Tibial nerve (tissue), 4 donors: ENCODE results near the gene PLPP4. TPM values are rescaled to one million over a fixed set of nuclear protein-coding genes. Genes with fewer than 3 reads are reported as not detected.

Experiments
- DNase-seq, 2 donors: peaks; one replicate each; pipeline ENCODE4 v3.0.0-alpha.2; 2019; ENCODE audit warnings: low spot score in 2 of 2
- H3K27ac ChIP-seq, 4 donors: fragments of 200-600 bp; sonication (generic) in 3 of 4; one replicate each; pipeline ENCODE4 v1.5.1; 2017 to 2019; ENCODE audit warnings: mild to moderate bottlenecking in 1 of 4
- H3K27me3 ChIP-seq, 2 donors: fragments of 200-600 bp; sonication (generic) in 1 of 2; one replicate each; pipeline versions ENCODE4 v1.5.1 to v1.6.0; 2017 to 2019
- H3K36me3 ChIP-seq, 3 donors: fragments of 200-600 bp; sonication (generic); one replicate each; pipeline ENCODE4 v1.5.1; 2018 to 2019
- H3K4me1 ChIP-seq, 4 donors: fragments of 200-600 bp; sonication (generic) in 3 of 4; one replicate each; pipeline ENCODE4 v1.5.1; 2017 to 2019
- H3K4me3 ChIP-seq, 4 donors: fragments of 200-600 bp; sonication (generic) in 3 of 4; one replicate each; pipeline ENCODE4 v1.5.1; 2017 to 2019; ENCODE audit warnings: mild to moderate bottlenecking in 1 of 4, moderate library complexity in 1 of 4
- H3K9me3 ChIP-seq, 4 donors: fragments of 200-600 bp; sonication (generic) in 3 of 4; one replicate each; pipeline ENCODE4 v1.5.1; 2017 to 2019
- CTCF ChIP-seq, 5 experiments: fragments of 200-600 bp in 3 of 5; fragments of 450-650 bp in 2 of 5; sonication (generic) in 3 of 5; IDR thresholded peaks; one replicate each; pipeline ENCODE4 v1.5.1; 2016 to 2019; ENCODE audit warnings: antibody characterized with exemption in 5 of 5, mild to moderate bottlenecking in 3 of 5, moderate library complexity in 2 of 5
- EP300 ChIP-seq, 2 donors: sonication (generic); formaldehyde crosslinking; IDR thresholded peaks; one replicate each; pipeline ENCODE4 v1.6.1; 2017; ENCODE audit warnings: antibody characterized with exemption in 2 of 2, mild to moderate bottlenecking in 1 of 2
- POLR2A ChIP-seq, 2 donors: fragments of 450-650 bp; IDR thresholded peaks; one replicate each; pipeline ENCODE4 v1.6.1; 2017; ENCODE audit warnings: antibody characterized with exemption in 2 of 2, mild to moderate bottlenecking in 2 of 2, moderate library complexity in 2 of 2
- WGBS, 2 donors: methylation state at CpG; one replicate each; pipeline ENCODE4 v1.1.5; 2018; 5-methylcytosine and 5-hydroxymethylcytosine counted together
- total RNA-seq, 4 donors: library from RNA; depleted of rRNA; stranded (reverse); fragments of >200 nt; gene quantifications; one replicate each; pipeline ENCODE4 v1.1.0, GENCODE V29; 2016

PLPP4 gene
- total RNA-seq, 4 donors from 2014 or later: not detected

- Histone ChIP-seq H3K4me3 (no peak overlapping the region), H3K9me3 (no peaks in the 10 kb centered on the region), H3K27ac (no peak overlapping the region), H3K27me3 (no peaks in the 10 kb centered on the region), H3K4me1 (no peaks in the 10 kb centered on the region), H3K36me3 (no peaks in the 10 kb centered on the region)
- TF ChIP-seq CTCF (IDR thresholded peaks at IDR 0.05) (no peak), POLR2A (IDR thresholded peaks at IDR 0.05) (no peak), EP300 (IDR thresholded peaks at IDR 0.05) (no peak)
- DNase-seq: no peak
- WGBS, 2 donors: 83 to 87% methylated on average over 2 of the region's 2 CpGs
These were observed 116.3 kb downstream of the PLPP4 start for GRCh38 chr10:120573355-120573754.

- Histone ChIP-seq H3K4me1 (no peaks in the 10 kb centered on the region), H3K36me3 (no peaks in the 10 kb centered on the region), H3K9me3 (no peaks in the 10 kb centered on the region), H3K27ac (no peak overlapping the region), H3K4me3 (no peak overlapping the region), H3K27me3 (no peaks in the 10 kb centered on the region)
- TF ChIP-seq POLR2A (IDR thresholded peaks at IDR 0.05) (no peak), EP300 (IDR thresholded peaks at IDR 0.05) (no peak), CTCF (IDR thresholded peaks at IDR 0.05) (no peak)
- WGBS, 2 donors: 90% methylated on average over 13 of the region's 13 CpGs
- DNase-seq: no peak
These were observed 118.0 kb downstream of the PLPP4 start for GRCh38 chr10:120574981-120575380.

GRCh38 chr10:120575411-120575810, 118.4 kb downstream of the PLPP4 start:
- Histone ChIP-seq H3K9me3 (no peaks in the 10 kb centered on the region), H3K27ac (no peak overlapping the region), H3K36me3 (no peaks in the 10 kb centered on the region), H3K27me3 (no peaks in the 10 kb centered on the region), H3K4me1 (no peaks in the 10 kb centered on the region), H3K4me3 (no peak overlapping the region)
- no peak for DNase-seq
- WGBS, 2 donors: 83 to 86% methylated on average over 3 of the region's 3 CpGs
- TF ChIP-seq POLR2A (IDR thresholded peaks at IDR 0.05): no peak
- TF ChIP-seq CTCF (IDR thresholded peaks at IDR 0.05): no peak
- TF ChIP-seq EP300 (IDR thresholded peaks at IDR 0.05): no peak

- Histone ChIP-seq H3K4me3 (no peak overlapping the region), H3K9me3 (no peaks in the 10 kb centered on the region), H3K27me3 (no peaks in the 10 kb centered on the region), H3K4me1 (no peaks in the 10 kb centered on the region), H3K27ac (no peak overlapping the region), H3K36me3 (no peaks in the 10 kb centered on the region)
- TF ChIP-seq EP300 (IDR thresholded peaks at IDR 0.05) (no peak), CTCF (IDR thresholded peaks at IDR 0.05) (no peak), POLR2A (IDR thresholded peaks at IDR 0.05) (no peak)
- no peak for DNase-seq
- 72 to 76% methylated on average over 2 of the region's 2 CpGs for WGBS, 2 donors
These were observed 121.1 kb downstream of the PLPP4 start for GRCh38 chr10:120578134-120578533.

GRCh38 chr10:120578890-120579289, 121.9 kb downstream of the PLPP4 start:
- H3K27me3 ChIP-seq: no peaks in the 10 kb centered on the region
- no peak overlapping the region for H3K4me3 ChIP-seq
- no peak for DNase-seq
- no peak overlapping the region for H3K27ac ChIP-seq
- TF ChIP-seq EP300 (IDR thresholded peaks at IDR 0.05): no peak
- TF ChIP-seq CTCF (IDR thresholded peaks at IDR 0.05): no peak
- TF ChIP-seq POLR2A (IDR thresholded peaks at IDR 0.05): no peak
- no peaks in the 10 kb centered on the region for H3K4me1 ChIP-seq
- H3K9me3 ChIP-seq: no peaks in the 10 kb centered on the region
- H3K36me3 ChIP-seq: no peaks in the 10 kb centered on the region
- WGBS, 2 donors: 80 to 86% methylated on average over 4 of the region's 4 CpGs
